Adrenal gland (tissue), 12 donors: Measurements from ENCODE around the gene CUL4A. TPM values are rescaled to one million over a fixed set of nuclear protein-coding genes. Genes with fewer than 3 reads are reported as not detected.

ENCODE experiments used
- DNase-seq, 7 donors: peaks; one replicate each; pipeline ENCODE4 v3.0.0-alpha.2; 2019 to 2020
- H3K27ac ChIP-seq, 5 donors: fragments of 200-600 bp; sonication (generic) in 4 of 5; 1 replicate in 3 of 5; 2 replicates in 2 of 5; pipeline versions ENCODE4 v1.5.1 to v1.8.0; 2016 to 2020; ENCODE audit warnings: mild to moderate bottlenecking in 1 of 5
- H3K27me3 ChIP-seq: fragments of 200-600 bp; 2 replicates; pipeline ENCODE4 v1.8.0; 2021
- H3K36me3 ChIP-seq, 2 donors: fragments of 200-600 bp; replicated peaks in 1 of 2; 1 replicate in 1 of 2; 2 replicates in 1 of 2; pipeline versions ENCODE4 v1.5.1 to v1.8.0; 2018 to 2022
- H3K4me1 ChIP-seq, 2 donors: fragments of 200-600 bp; replicated peaks in 1 of 2; 1 replicate in 1 of 2; 2 replicates in 1 of 2; pipeline versions ENCODE4 v1.5.1 to v1.8.0; 2018 to 2021
- H3K4me3 ChIP-seq, 4 donors: fragments of 200-600 bp; sonication (generic) in 3 of 4; one replicate each; pipeline ENCODE4 v1.5.1; 2016 to 2018
- H3K9me3 ChIP-seq, 3 donors: fragments of 200-600 bp; sonication (generic) in 1 of 3; replicated peaks in 1 of 3; 1 replicate in 2 of 3; 2 replicates in 1 of 3; pipeline versions ENCODE4 v1.5.1 to v1.8.0; 2016 to 2021
- CTCF ChIP-seq, 6 experiments: fragments of 450-650 bp in 4 of 6; fragments of 200-600 bp in 2 of 6; sonication (generic) in 1 of 6; IDR thresholded peaks; 1 replicate in 5 of 6; 2 replicates in 1 of 6; pipeline versions ENCODE4 v1.5.1 to v1.8.0; 2016 to 2021; ENCODE audit warnings: antibody characterized with exemption in 6 of 6, mild to moderate bottlenecking in 2 of 6, moderate library complexity in 1 of 6
- POLR2A ChIP-seq, 2 donors: fragments of 450-650 bp; IDR thresholded peaks; one replicate each; pipeline ENCODE4 v1.6.1; 2017; ENCODE audit warnings: antibody characterized with exemption in 2 of 2, mild to moderate bottlenecking in 2 of 2, moderate library complexity in 1 of 2
- WGBS, 4 donors: extraction: QIAGEN DNeasy Blood & Tissue Kit in 2 of 4; methylation state at CpG; one replicate each; pipeline versions ENCODE4 v1.1.5 to v1.1.7; 2013 to 2017; 5-methylcytosine and 5-hydroxymethylcytosine counted together
- intact Hi-C, 2 donors: fragments of 100-400 bp; cut with DNase I; formaldehyde crosslinking; loops; one replicate each; pipeline versions ENCODE4 v1.14.1 to v1.15.0; 2022 to 2023
- polyA plus RNA-seq, 3 donors: library from polyadenylated mRNA; stranded (reverse); fragments of 200-250 nt in 2 of 3; fragments of 350-450 nt in 1 of 3; fragmentation: Illumina TruSeq in 1 of 3; extraction: RNeasy Lipid Tissue Mini Kit (QIAGEN cat#74804) in 1 of 3; gene quantifications; one replicate each; pipeline ENCODE4 v1.2.3, GENCODE V29; 2013 to 2014
- total RNA-seq, 9 donors: library from RNA; depleted of rRNA in 4 of 9; stranded (reverse); fragments of >200 nt in 4 of 9; fragments of 120-200 nt in 1 of 9; fragmentation: NEBNext Ultra II Directional in 1 of 9; extraction: Animal tissue kit (Norgen Biotek cat#: 25700) in 1 of 9; gene quantifications; one replicate each; pipeline versions ENCODE4 v1.1.0 to v1.2.4, GENCODE V29; 2013 to 2023
- donor health status: healthy with polysubstance abuse.
- donor health status: Bipolar disorder and iron deficiency.
- donor health status: DM: yes; HTN: yes; CAD: no.
- donor health status: DM: no; HTN: no; CAD: no.
- donor health status: DM: no; HTN: no; CAD: no.
- donor health status: DM: yes; HTN: yes; CAD: no.

Gene CUL4A
- total and polyA plus RNA-seq, 12 donors = 27.6 to 90.4 (median 58.7) TPM

DNA sequence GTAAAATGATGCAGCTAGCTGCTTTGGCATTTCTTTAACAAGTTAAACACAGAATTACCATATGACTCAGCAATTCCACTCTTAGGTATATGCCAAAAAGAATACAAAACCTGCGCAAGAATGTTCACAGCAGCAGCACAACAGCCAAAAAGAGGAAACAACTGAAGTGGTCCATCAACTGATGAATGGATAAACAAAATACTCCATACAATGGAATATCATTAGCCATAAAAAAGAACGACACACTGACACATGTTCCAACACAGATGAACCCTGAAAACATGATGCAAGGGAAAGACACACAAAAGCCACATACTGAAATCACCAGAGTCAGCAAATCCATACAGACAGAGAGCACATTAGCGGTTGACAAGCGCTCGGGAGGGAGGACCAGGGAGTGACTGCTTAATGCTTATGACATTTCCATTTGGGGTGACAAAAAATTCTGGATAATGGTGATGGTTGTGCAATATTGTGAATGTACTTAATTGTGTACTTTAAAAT lies 3.9 kb upstream of the CUL4A start:
- intact Hi-C loops = no loop called here
- H3K4me3 ChIP-seq = no peak overlapping the region
- no peak for TF ChIP-seq POLR2A (IDR thresholded peaks at IDR 0.05)
- no peak for TF ChIP-seq CTCF (IDR thresholded peaks at IDR 0.05)
- DNase-seq = no peak
- no peaks in the 10 kb centered on the region for H3K9me3 ChIP-seq
- WGBS, 4 donors = 65 to 90% (median 75%) methylated on average over 5 of the region's 5 CpGs
- H3K27ac ChIP-seq = peak overlapping the region in 2 of 5 donors; percentile 4 to 22
- peaks cover 19 to 58% of the 10 kb centered on the region in 2 donors for H3K4me1 ChIP-seq
- no peaks in the 10 kb centered on the region for H3K27me3 ChIP-seq
- peaks cover 0 to 5% of the 10 kb centered on the region in 2 donors for H3K36me3 ChIP-seq

GRCh38 chr13:113207460-113207859 lies 2.0 kb upstream of the CUL4A start:
- Histone ChIP-seq H3K4me1 (peaks cover 19 to 63% of the 10 kb centered on the region in 2 donors), H3K27ac (peak overlapping the region in 3 of 5 donors; percentile 89 to 98 (median 97)), H3K36me3 (peaks cover 0 to 10% of the 10 kb centered on the region in 2 donors), H3K9me3 (no peaks in the 10 kb centered on the region), H3K27me3 (no peaks in the 10 kb centered on the region), H3K4me3 (peak overlapping the region in 3 of 4 donors; percentile 72 to 88 (median 87))
- DNase-seq = no peak
- 38 to 45% (median 41%) methylated on average over 3 of the region's 3 CpGs for WGBS, 4 donors
- intact Hi-C loops = no loop called here
- no peak for TF ChIP-seq CTCF (IDR thresholded peaks at IDR 0.05)
- no peak for TF ChIP-seq POLR2A (IDR thresholded peaks at IDR 0.05)

GRCh38 chr13:113207890-113208420 lies 1.5 kb upstream of the CUL4A start:
- Histone ChIP-seq H3K9me3 (no peaks in the 10 kb centered on the region), H3K4me1 (peaks cover 15 to 58% of the 10 kb centered on the region in 2 donors), H3K27me3 (no peaks in the 10 kb centered on the region), H3K27ac (peak overlapping the region; percentile 89 to 99 (median 98)), H3K36me3 (peaks cover 0 to 10% of the 10 kb centered on the region in 2 donors), H3K4me3 (peak overlapping the region; percentile 72 to 95 (median 88))
- TF ChIP-seq POLR2A (IDR thresholded peaks at IDR 0.05) (no peak), CTCF (IDR thresholded peaks at IDR 0.05) (no peak)
- intact Hi-C loops = no loop called here
- peak in 6 of 7 donors; percentile 48 to 67 (median 54) for DNase-seq
- WGBS, 4 donors = 0 to 1% (median 0%) methylated on average over 15 to 44 of the region's 44 CpGs

GRCh38 chr13:113208421-113209335 lies 735 bp upstream of the CUL4A start, which contains the start of gene PCID2:
Gene PCID2 (minus strand): TSS chr13:113208669. CDS start chr13:113208634, 35 bp downstream.
- peaks cover 9 to 51% of the 10 kb centered on the region in 2 donors for H3K4me1 ChIP-seq
- DNase-seq = peak; percentile 84 to 92 (median 88)
- no peaks in the 10 kb centered on the region for H3K9me3 ChIP-seq
- peak within 1 kb of the TSS; percentile 87 to 95 (median 88) for H3K4me3 ChIP-seq
- no peaks in the 10 kb centered on the region for H3K27me3 ChIP-seq
- 0 to 2% (median 0%) methylated on average over 3 to 102 of the region's 103 CpGs for WGBS, 4 donors
- peaks cover 0 to 10% of the 10 kb centered on the region in 2 donors for H3K36me3 ChIP-seq
- TF ChIP-seq CTCF (IDR thresholded peaks at IDR 0.05) = no peak
- TF ChIP-seq POLR2A (IDR thresholded peaks at IDR 0.05) = peak; percentile 84 to 87
- intact Hi-C loops = no loop called here
- H3K27ac ChIP-seq = peak within 1 kb of the TSS; percentile 89 to 99 (median 98)
